ENCODE measurements around the gene TMEM117.

The TMEM117 gene

GRCh38 chr12:44091948-44092606 lies 256.2 kb downstream of the TMEM117 start:
- no peak for DNase-seq

GRCh38 chr12:44098786-44099185 lies 262.9 kb downstream of the TMEM117 start:
- no peak for DNase-seq

GRCh38 chr12:44099486-44099885 lies 263.6 kb downstream of the TMEM117 start:
- no peak for DNase-seq

- DNase-seq = no peak
Observed at GRCh38 chr12:44100264-44100663, 264.4 kb downstream of the TMEM117 start.

GRCh38 chr12:44101475-44101874 lies 265.6 kb downstream of the TMEM117 start:
- DNase-seq = no peak

GRCh38 chr12:44114906-44115305 lies 279.0 kb downstream of the TMEM117 start:
- no peak for DNase-seq

- no peak for DNase-seq
Observed at GRCh38 chr12:44117337-44117736, 281.5 kb downstream of the TMEM117 start.

- DNase-seq = no peak
Observed at GRCh38 chr12:44118946-44119345, 283.1 kb downstream of the TMEM117 start.

GRCh38 chr12:44126806-44127205 lies 290.9 kb downstream of the TMEM117 start:
- DNase-seq = no peak

GRCh38 chr12:44127966-44128710 lies 292.3 kb downstream of the TMEM117 start:
- DNase-seq = peak in 1 of 56 donors; percentile 1

GRCh38 chr12:44143175-44143574 lies 307.3 kb downstream of the TMEM117 start:
- DNase-seq = no peak

GRCh38 chr12:44148936-44149335 lies 313.1 kb downstream of the TMEM117 start:
- no peak for DNase-seq

GRCh38 chr12:44154128-44154527 lies 318.2 kb downstream of the TMEM117 start:
- no peak for DNase-seq

GRCh38 chr12:44155358-44155757 lies 319.5 kb downstream of the TMEM117 start:
- DNase-seq = no peak

- no peak for DNase-seq
Observed at GRCh38 chr12:44157359-44157758, 321.5 kb downstream of the TMEM117 start.

GRCh38 chr12:44158746-44159145 lies 322.9 kb downstream of the TMEM117 start:
- peak in 1 of 56 donors; percentile 2 for DNase-seq

- no peak for DNase-seq
Observed at GRCh38 chr12:44159216-44159615, 323.3 kb downstream of the TMEM117 start.

- DNase-seq = no peak
Observed at GRCh38 chr12:44159862-44160261, 324.0 kb downstream of the TMEM117 start.

- no peak for DNase-seq
Observed at GRCh38 chr12:44162961-44163360, 327.1 kb downstream of the TMEM117 start.

- DNase-seq = no peak
Observed at GRCh38 chr12:44174053-44174452, 338.2 kb downstream of the TMEM117 start.

- DNase-seq = no peak
Observed at GRCh38 chr12:44184499-44185206, 348.8 kb downstream of the TMEM117 start.

GRCh38 chr12:44193281-44193680 lies 357.4 kb downstream of the TMEM117 start:
- DNase-seq = no peak

Data from nucleus accumbens (tissue), 56 donors.